DND-41 (cell line): Measurements from ENCODE around the gene FZD4.
A peak's percentile ranks its signal among the peaks of the same experiment; 100 is the strongest.
"Not testable (repeated sequence)": the region's sequence is repeated elsewhere in the genome, so short reads cannot be mapped to it uniquely, and the experiment has no call there.

ENCODE experiments used
- ATAC-seq: fragments of 200-7000 bp; cut with Tn5 transposase; 3 replicates; pipeline ENCODE4 v1.9.1; 2021; ENCODE audit warnings: low read depth; ENCODE audit not compliant: insufficient read depth
- DNase-seq: peaks from one replicate; pipeline ENCODE4 v3.0.0-alpha.2; 2020
- H2AFZ ChIP-seq: 2 replicates; pipeline ENCODE4 v1.6.0; 2012; ENCODE audit warnings: low read depth, low read length
- H3K27ac ChIP-seq: 2 replicates; pipeline ENCODE4 v1.5.1; 2012; ENCODE audit warnings: low read length, inconsistent platforms
- H3K27me3 ChIP-seq: fragments of 200-600 bp; sonication (generic); 2 replicates; pipeline ENCODE4 v1.6.0; 2012; ENCODE audit warnings: low read length, mild to moderate bottlenecking, inconsistent platforms; ENCODE audit not compliant: insufficient read depth, poor library complexity
- H3K36me3 ChIP-seq: 2 replicates; pipeline ENCODE4 v1.5.1; 2012; ENCODE audit warnings: low read length, inconsistent platforms; ENCODE audit not compliant: insufficient read depth
- H3K4me1 ChIP-seq: 2 replicates; pipeline ENCODE4 v1.5.1; 2012; ENCODE audit warnings: mild to moderate bottlenecking, low read length; ENCODE audit not compliant: insufficient read depth
- H3K4me2 ChIP-seq: 2 replicates; pipeline ENCODE4 v1.6.0; 2012; ENCODE audit warnings: mild to moderate bottlenecking, moderate library complexity, low read length, inconsistent platforms; ENCODE audit not compliant: insufficient read depth
- H3K4me3 ChIP-seq, 2 experiments: fragments of 200-600 bp in 1 of 2; shearing (Covaris generic) in 1 of 2; 2 replicates each; pipeline ENCODE4 v1.5.1; 2012 to 2016; ENCODE audit warnings: inconsistent platforms in 2 of 2, low read length in 2 of 2, mild to moderate bottlenecking in 2 of 2, low read depth in 1 of 2, moderate library complexity in 1 of 2
- H3K79me2 ChIP-seq: 2 replicates; pipeline ENCODE4 v1.6.0; 2012; ENCODE audit warnings: low read length, inconsistent platforms; ENCODE audit not compliant: insufficient read depth
- H3K9ac ChIP-seq: 2 replicates; pipeline ENCODE4 v1.6.0; 2012; ENCODE audit warnings: low read depth, mild to moderate bottlenecking, inconsistent platforms, low read length, moderate library complexity
- H3K9me3 ChIP-seq: 2 replicates; pipeline ENCODE4 v1.5.1; 2012; ENCODE audit warnings: low read length, moderate library complexity, mild to moderate bottlenecking, inconsistent platforms; ENCODE audit not compliant: insufficient read depth, severe bottlenecking
- H4K20me1 ChIP-seq: 2 replicates; pipeline ENCODE4 v1.6.0; 2012; ENCODE audit warnings: low read length; ENCODE audit not compliant: insufficient read depth
- EZH2 ChIP-seq: IDR thresholded peaks from 3 replicates; pipeline ENCODE4 v1.6.1; 2012; ENCODE audit warnings: borderline replicate concordance, low read depth, mild to moderate bottlenecking, moderate library complexity, low read length, inconsistent platforms; ENCODE audit not compliant: severe bottlenecking
- TF ChIP-seq, protein P1 (sequence below): IDR thresholded peaks from 2 replicates; pipeline ENCODE4 v1.5.1; 2012; ENCODE audit warnings: borderline replicate concordance, low read length, moderate library complexity, mild to moderate bottlenecking; ENCODE audit not compliant: poor library complexity, severe bottlenecking; ENCODE audit errors: extremely low read depth

FZD4 gene

DNA sequence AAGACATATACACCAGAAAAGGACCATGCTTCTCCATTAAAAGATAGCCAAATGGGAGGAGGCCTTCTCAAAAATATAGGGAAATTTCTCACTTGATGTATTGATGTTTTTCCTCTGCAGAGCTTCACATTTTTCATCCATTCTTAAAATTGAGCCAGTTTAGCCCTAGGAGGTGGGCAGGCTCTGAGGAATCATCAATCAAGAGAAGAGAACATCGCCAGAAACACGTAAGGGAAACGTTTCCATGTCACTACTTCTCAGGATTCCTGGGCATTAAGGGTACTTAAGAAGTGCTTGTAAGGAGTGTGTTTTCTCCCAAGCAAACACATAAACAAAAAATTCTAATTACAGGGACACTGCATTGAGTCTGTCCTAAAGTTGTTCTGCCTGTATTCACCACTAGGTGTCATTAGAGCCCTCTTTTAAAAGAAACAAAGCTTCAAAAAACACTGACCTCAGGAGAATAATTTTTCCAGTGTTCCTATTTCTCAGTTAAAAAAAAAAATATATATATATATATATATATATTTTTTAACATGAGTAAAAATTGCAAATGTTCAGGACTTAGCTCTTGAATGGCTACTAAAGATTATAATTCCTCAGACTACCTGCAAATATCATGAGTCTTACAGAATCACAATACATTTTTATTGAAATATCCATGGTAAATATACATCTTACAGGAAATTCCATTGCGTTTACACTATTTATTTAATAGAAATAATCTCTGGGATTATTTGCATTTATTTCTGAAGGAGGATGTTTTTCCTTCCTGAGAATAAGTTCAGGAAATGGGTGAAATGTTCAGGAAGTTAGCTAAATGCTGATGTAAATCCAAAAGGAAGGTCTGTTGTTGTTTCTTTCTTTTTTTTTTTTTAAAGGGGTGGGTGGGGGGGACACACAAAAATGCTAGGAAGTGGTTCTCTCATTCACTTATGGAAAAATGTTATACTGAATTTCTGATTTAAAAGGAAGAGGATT, 16.0 kb downstream of the FZD4 start:
- no peaks in the 10 kb centered on the region for H3K4me1 ChIP-seq
- peak; percentile 62 for ATAC-seq
- no peaks in the 10 kb centered on the region for H3K27me3 ChIP-seq
- H3K36me3 ChIP-seq: no peaks in the 10 kb centered on the region
- no peak overlapping the region for H3K9ac ChIP-seq
- H3K4me3 ChIP-seq: no peak overlapping the region
- H3K9me3 ChIP-seq: no peaks in the 10 kb centered on the region
- TF ChIP-seq, protein P1, sequence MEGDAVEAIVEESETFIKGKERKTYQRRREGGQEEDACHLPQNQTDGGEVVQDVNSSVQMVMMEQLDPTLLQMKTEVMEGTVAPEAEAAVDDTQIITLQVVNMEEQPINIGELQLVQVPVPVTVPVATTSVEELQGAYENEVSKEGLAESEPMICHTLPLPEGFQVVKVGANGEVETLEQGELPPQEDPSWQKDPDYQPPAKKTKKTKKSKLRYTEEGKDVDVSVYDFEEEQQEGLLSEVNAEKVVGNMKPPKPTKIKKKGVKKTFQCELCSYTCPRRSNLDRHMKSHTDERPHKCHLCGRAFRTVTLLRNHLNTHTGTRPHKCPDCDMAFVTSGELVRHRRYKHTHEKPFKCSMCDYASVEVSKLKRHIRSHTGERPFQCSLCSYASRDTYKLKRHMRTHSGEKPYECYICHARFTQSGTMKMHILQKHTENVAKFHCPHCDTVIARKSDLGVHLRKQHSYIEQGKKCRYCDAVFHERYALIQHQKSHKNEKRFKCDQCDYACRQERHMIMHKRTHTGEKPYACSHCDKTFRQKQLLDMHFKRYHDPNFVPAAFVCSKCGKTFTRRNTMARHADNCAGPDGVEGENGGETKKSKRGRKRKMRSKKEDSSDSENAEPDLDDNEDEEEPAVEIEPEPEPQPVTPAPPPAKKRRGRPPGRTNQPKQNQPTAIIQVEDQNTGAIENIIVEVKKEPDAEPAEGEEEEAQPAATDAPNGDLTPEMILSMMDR: peak; percentile 74
- no peak for TF ChIP-seq EZH2
- DNase-seq: no peak
- no peaks in the 10 kb centered on the region for H3K79me2 ChIP-seq
- no peak overlapping the region for H2AFZ ChIP-seq
- H3K27ac ChIP-seq: no peak overlapping the region
- H4K20me1 ChIP-seq: no peaks in the 10 kb centered on the region
- H3K4me2 ChIP-seq: no peak overlapping the region

GRCh38 chr11:86938203-86938899, 16.8 kb downstream of the FZD4 start:
- Histone ChIP-seq H3K9ac (no peak overlapping the region), H3K27me3 (no peaks in the 10 kb centered on the region), H3K27ac (no peak overlapping the region), H3K9me3 (no peaks in the 10 kb centered on the region), H3K4me3 (no peak overlapping the region), H3K36me3 (no peaks in the 10 kb centered on the region), H2AFZ (no peak overlapping the region), H4K20me1 (no peaks in the 10 kb centered on the region), H3K79me2 (no peaks in the 10 kb centered on the region), H3K4me2 (no peak overlapping the region), H3K4me1 (no peaks in the 10 kb centered on the region)
- TF ChIP-seq, protein P1: no peak
- no peak for TF ChIP-seq EZH2
- DNase-seq (no peak), ATAC-seq (no peak)

GRCh38 chr11:86937193-86937806, 17.9 kb downstream of the FZD4 start:
- not testable (repeated sequence) for H4K20me1 ChIP-seq, H3K79me2 ChIP-seq, H3K36me3 ChIP-seq, ATAC-seq, H3K9me3 ChIP-seq, H2AFZ ChIP-seq, H3K4me1 ChIP-seq, H3K27ac ChIP-seq, H3K27me3 ChIP-seq, H3K9ac ChIP-seq, H3K4me3 ChIP-seq, H3K4me2 ChIP-seq, DNase-seq
